NCI-H510A treated with DMSO at 0.1 percent for 48 hours (cell line): ENCODE data around the gene CASP10.
"Not testable (repeated sequence)": the region's sequence is repeated elsewhere in the genome, so short reads cannot be mapped to it uniquely, and the experiment has no call there.

Source experiments
- DNase-seq: peaks from one replicate; lab custom pipeline; 2025; lab: John Stamatoyannopoulos, UW

The CASP10 gene

GRCh38 chr2:201156036-201156435, 26.9 kb upstream of the CASP10 start:
- DNase-seq, result no peak

- no peak for DNase-seq
Observed at GRCh38 chr2:201156640-201157039, 26.3 kb upstream of the CASP10 start.

- no peak for DNase-seq
Observed at GRCh38 chr2:201157694-201158093, 25.2 kb upstream of the CASP10 start.

GRCh38 chr2:201158111-201158929, 24.6 kb upstream of the CASP10 start:
- peak; percentile 60 for DNase-seq

GRCh38 chr2:201164166-201164565, 18.8 kb upstream of the CASP10 start:
- no peak for DNase-seq

DNA sequence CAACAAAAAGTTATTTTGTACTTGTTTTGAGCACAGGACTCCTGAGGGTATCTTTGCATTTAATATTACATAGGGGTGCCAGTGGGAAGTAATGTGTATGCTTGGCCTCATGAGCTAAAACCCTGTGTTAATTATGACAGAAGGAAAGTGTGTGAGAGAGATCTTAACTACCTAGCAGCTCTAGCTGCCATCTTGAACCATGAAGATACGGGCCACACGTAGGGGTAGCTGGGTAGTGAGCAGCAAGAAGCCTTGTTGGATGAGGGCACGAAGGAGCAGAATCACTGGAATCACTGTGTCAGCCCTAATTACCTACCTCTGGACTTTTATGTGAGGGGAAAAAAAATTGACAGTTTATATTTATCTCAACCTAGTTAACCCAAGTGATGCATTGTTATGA, 15.4 kb upstream of the CASP10 start:
- no peak for DNase-seq

GRCh38 chr2:201168496-201168895, 14.4 kb upstream of the CASP10 start:
- DNase-seq, result not testable (repeated sequence)

GRCh38 chr2:201171259-201171814, 11.6 kb upstream of the CASP10 start:
- no peak for DNase-seq

DNA sequence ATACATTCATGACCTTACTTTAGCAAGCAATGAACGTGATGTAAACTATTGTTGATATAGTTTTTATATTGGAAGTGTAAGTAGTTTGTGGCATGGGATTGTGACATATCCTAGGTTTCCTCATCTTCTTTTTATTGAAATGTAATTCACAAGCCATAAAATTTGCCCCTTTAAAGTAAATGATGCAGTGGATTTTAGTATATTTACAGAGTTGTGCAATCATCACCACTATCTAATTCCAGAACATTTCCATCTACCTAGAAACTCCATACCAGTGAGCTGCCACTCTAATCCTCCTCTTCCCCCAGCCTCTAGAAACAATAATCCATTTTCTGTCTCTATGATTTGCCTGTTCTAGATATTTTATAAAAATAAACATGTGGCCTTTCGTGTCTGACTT, 10.7 kb upstream of the CASP10 start:
- DNase-seq, result no peak

GRCh38 chr2:201174687-201175086, 8.3 kb upstream of the CASP10 start:
- no peak for DNase-seq

- DNase-seq, result peak; percentile 25
Observed at GRCh38 chr2:201176081-201176481, 6.9 kb upstream of the CASP10 start.

DNA sequence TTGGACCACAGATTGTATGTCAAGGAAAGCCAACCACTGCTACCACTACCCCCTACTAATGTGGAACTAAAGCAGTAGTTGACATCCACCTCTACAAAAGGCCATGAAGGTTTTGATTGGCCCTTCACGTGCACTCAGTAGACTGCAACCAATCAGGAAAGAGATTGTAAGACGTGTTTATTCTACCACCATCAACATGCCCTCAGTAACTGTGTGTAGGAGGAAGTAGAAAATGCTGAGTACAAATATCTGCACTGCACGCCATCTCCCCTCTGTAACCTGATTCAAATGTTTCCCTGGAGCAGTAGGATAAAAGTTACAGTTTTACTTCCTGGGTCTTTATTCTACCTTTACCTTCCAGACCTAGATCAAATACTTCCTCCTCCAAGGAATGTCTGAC, 2.9 kb upstream of the CASP10 start:
- DNase-seq, result no peak

- no peak for DNase-seq
Observed at GRCh38 chr2:201183365-201183727, 405 bp downstream of the CASP10 start.

- DNase-seq, result not testable (repeated sequence)
Observed at GRCh38 chr2:201183835-201184234, 894 bp downstream of the CASP10 start.

DNA sequence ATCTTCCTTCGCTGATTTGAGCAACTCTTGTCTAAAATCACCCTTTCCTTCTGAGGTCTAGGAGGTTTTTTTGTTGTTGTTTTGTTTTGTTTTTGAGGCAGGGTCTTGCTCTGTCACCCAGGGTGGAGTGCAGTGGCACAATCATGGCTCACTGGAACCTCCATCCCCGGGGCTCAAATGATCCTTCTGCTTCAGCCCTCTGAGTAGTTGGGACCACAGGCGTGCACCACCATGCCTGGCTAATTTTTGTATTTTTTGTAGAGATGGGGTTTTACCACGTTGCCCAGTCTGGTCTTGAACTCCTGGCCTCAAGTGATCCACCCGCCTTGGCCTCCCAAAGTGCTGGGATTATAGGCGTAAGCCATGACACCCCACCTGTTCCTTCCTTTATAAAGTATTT, 1.3 kb downstream of the CASP10 start:
- not testable (repeated sequence) for DNase-seq

GRCh38 chr2:201185863-201186262, 2.9 kb downstream of the CASP10 start:
- no peak for DNase-seq

GRCh38 chr2:201186982-201187381, 4.0 kb downstream of the CASP10 start:
- DNase-seq, result no peak

DNA sequence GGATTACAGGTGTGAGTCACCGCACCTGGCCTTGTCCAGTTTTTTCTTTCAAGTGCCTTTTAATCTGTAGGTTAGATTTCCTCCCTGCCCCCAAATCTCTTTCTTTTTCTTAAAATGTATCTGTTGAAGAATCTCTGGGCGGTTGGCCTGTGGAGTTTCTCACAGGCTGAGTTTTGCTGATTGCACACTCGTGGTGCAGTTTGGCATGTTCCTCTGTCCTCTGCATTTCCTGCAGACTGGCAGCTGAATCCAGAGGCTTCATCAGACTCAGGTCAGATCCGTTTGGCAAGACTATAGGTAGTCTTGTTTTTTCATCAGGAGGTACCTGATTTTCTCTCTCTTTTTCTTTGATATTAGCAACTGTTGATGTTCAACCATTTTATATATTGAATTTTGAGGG, 5.5 kb downstream of the CASP10 start:
- no peak for DNase-seq

- DNase-seq, result no peak
Observed at GRCh38 chr2:201191132-201191875, 8.4 kb downstream of the CASP10 start.

DNA sequence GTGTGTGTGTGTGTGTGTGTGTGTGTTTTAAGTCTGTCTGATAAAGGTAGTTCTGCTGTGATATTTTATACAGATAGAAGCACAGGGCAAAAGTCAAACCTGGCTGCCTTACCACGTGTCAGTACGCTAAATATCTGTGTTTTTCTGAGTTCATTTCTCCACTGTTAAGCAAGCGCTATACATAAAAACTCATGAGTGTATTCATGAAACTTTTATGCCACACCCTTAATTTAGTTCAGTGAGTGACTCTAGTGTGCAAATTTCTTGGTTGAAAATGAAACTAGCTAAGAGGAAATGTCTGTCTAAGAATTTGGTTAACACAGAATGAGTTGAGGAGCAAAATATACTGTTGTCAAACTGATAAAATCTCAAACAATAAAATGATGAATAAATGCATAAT, 11.2 kb downstream of the CASP10 start:
- DNase-seq, result no peak

DNA sequence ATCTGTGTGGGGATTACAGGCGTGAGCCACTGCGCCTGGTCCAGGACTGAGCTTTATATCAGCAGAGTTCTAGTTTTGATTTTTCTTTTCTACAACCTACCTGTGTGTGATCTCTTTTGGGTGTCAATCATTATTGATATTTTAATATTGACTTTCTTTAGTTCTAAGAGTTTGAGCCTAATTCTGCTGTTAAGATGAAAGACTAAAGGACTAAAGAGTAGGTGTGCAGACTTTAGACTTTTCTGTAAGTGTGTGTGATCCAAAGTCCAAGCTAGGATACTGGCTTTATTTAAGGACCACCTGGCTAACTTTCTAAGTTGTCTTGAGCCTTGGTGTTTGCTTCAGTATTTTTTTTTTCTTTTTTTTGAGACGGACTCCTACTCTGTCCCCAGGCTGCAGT, 12.4 kb downstream of the CASP10 start:
- DNase-seq, result no peak

GRCh38 chr2:201196003-201196402, 13.1 kb downstream of the CASP10 start:
- no peak for DNase-seq

DNA sequence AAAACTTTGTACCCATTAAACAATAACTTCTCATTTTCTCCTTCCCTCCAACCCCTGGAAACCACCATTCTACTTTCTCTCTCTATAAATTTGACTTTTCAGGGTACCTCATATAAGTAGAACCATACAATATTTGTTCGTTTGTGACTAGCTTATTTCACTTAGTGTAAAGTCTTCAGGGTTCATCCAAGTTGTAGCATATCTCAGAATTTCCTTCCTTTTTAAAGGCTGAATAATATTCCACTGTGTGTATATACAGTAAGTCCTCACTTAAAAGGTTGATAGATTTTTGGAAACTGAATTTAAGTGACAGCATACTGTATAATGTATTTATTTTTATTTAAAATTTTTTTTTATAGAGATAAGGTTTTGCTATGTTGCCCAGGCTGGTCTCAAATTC, 13.9 kb downstream of the CASP10 start:
- no peak for DNase-seq
